PC-9 (cell line): ENCODE results near the gene RNU5D-1.

Experiments
- EZH2 ChIP-seq: fragments of 200-600 bp; sonication (generic); IDR thresholded peaks from 2 replicates; pipeline ENCODE4 v1.8.0; 2017; ENCODE audit warnings: antibody characterized with exemption, low read depth
- TF ChIP-seq, protein P1 (sequence below): fragments of 200-600 bp; sonication (generic); conservative IDR thresholded peaks from 2 replicates; pipeline ENCODE4 v1.6.1; 2017; ENCODE audit warnings: mixed run types, antibody characterized with exemption, mild to moderate bottlenecking, moderate library complexity

GRCh38 chr1:44684525-44684924, 46.4 kb downstream of the RNU5D-1 start:
- TF ChIP-seq, protein P1, sequence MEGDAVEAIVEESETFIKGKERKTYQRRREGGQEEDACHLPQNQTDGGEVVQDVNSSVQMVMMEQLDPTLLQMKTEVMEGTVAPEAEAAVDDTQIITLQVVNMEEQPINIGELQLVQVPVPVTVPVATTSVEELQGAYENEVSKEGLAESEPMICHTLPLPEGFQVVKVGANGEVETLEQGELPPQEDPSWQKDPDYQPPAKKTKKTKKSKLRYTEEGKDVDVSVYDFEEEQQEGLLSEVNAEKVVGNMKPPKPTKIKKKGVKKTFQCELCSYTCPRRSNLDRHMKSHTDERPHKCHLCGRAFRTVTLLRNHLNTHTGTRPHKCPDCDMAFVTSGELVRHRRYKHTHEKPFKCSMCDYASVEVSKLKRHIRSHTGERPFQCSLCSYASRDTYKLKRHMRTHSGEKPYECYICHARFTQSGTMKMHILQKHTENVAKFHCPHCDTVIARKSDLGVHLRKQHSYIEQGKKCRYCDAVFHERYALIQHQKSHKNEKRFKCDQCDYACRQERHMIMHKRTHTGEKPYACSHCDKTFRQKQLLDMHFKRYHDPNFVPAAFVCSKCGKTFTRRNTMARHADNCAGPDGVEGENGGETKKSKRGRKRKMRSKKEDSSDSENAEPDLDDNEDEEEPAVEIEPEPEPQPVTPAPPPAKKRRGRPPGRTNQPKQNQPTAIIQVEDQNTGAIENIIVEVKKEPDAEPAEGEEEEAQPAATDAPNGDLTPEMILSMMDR: no peak
- no peak for TF ChIP-seq EZH2
